GM21786 (cell line): ENCODE results near the gene TMTC4.

Experiments
- ATAC-seq: cut with Tn5 transposase; IDR thresholded peaks from one replicate; pipeline ENCODE4 v1.9.1; 2021; ENCODE audit not compliant: unreplicated experiment

Gene TMTC4

DNA sequence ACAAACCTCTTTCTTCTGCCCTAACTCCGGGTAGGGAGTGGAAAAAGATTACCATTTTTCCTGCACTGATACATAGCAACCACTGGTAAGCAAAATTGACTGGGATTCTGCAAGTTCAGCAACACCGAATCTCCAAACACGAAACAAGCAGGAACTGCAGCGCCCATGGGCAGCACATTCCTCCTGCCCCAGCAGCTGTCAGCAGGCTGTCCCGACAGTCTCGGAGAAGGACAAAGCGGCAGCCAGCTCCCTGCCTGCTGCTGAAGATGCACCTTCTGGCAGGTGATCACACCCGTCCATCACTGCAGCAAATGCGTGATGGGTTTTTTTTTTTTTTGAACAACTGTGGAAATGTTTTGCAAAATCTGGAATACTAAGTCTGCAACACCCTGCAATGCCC lies 6.7 kb downstream of the TMTC4 start:
- ATAC-seq, result no peak

DNA sequence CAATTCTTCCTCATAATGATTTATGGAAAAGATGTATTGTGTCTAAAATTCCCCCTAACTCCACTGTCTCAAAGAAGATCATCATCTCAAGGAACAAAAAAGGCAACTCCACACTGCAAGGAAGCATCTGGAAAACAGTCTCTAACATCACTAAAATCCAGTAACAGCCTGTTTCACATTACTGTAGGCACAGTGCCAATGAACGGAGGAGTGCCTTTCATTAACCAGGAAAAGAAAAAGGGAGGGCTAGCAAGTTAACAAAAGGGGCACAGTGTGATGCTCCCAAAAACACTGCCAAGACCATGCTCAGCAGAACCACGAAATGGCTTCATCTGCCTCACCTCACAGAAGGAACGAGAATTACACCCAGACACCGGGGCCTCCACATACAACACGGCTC lies 8.5 kb downstream of the TMTC4 start:
- ATAC-seq, result no peak

DNA sequence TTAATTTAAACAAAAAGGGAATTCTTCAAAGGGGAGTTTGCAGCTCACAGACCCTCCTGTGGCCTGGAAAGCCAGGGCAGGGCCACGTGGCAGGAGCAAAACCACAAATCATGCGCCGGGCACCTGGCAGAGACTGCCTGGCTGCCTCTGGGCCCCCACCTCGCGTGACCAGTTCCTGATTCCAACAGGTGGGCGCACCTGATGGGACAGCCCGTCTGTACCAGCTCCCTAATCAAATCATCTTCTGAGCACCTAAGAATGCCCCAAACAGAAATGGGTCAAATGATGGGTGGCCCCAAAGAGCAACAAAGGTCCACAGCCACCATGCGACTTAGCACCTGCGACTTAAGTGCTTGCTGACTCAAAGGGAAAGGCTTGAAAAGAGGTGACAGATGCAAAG lies 9.2 kb downstream of the TMTC4 start:
- no peak for ATAC-seq

DNA sequence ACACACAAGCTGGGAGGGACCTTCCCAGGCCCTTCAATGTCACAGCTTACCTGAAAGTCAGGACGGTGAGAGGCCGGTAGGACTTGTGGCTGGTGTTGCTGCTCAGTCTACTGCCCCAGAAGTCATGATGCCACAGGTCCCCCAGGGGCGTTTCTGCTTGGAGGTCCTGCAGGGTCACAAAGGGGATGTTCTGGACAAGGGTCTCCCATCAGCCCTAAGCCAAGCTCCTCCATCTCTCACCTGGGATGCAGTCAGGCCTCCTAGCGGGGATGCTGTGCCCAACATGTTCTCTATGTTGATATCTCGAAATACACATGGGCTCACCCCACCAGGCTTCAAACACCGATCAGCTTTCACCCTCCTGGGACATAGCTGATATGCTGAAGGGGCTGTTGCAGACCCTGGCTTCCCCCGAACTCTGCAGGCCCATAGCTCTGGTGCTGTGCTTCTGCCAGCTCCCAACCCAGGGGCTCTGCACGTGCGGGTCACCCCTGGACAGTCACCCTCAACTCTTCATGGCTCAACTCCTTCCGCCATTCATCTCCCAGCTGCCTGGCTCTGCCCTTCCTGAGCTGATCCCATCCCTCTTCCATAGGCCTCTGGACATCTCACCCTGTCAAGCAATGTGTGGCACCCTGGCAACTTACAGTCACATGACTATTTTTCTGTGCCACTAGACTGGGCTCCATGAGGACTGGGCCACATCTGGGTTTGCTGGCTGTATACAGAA lies 10.3 kb downstream of the TMTC4 start:
- no peak for ATAC-seq

DNA sequence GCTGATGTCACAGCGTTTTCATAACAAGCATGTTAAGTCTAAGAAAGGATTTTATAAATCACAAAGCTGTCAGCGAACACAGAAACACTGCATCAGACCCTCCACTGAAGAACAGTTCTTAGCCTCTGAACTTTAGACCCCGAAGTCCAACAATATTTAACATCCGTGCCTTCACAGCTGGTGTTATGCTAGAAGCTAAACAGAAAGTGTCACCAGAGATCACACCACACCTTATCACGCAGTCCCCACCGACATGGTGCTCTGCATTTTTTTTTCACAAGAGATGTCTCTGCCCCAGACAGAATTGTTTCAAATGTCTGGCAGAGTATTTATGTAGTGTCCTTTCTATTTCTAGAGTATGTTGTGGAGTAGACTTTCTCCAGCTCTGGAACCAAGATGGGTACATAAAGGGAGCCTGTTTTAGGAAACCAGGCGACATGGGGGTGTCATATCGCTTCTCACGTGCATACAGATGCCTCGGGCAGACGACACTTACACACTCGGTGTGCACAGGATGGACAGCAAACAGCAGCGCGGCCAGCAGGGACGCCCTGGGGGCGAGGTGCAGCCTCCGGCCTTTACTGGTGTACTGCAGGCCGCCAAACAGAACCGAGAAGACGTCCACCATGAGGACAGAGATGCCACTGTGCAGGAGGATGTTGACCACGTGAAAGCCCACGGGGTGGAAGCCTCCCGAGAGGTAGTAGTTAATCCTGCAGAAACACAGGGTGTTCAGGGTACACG lies 12.0 kb downstream of the TMTC4 start:
- no peak for ATAC-seq

DNA sequence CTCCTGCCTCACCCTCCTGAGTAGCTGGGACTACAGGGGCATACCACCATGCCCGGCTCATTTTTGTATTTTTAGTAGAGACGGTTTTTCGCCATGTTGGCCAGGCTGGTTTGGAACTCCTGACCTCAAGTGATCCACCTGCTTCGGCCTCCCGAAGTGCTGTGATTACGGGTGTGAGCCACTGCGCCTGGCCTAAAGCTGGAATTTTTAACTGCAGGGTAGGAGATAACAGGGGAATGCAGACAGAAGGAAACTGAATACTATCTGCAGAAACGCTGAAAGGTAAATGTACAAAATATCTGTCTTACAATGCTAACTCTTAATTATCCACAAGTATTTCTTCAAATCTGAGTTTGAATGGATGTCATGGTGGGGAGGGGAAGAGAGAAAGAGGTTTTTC lies 13.8 kb downstream of the TMTC4 start:
- ATAC-seq, result no peak

DNA sequence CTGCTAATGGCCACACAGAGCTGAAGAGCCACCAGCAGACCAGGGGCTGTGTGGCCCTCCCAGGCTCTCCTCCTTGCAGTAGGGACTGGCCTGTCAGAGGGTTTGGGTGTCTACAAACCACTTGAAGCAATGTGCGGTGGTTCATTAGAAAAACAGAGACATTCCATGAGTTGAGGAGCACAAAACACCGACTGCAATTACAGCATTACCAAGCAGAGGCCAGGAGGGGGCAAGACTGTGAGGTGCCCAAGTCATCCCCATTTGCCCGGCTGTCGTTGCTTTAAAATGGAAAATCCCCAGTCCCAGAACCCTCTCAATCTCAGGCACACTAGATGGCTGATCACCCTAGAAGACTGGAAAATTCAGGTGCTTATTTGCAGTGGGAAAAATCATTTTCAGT lies 15.0 kb downstream of the TMTC4 start:
- no peak for ATAC-seq

DNA sequence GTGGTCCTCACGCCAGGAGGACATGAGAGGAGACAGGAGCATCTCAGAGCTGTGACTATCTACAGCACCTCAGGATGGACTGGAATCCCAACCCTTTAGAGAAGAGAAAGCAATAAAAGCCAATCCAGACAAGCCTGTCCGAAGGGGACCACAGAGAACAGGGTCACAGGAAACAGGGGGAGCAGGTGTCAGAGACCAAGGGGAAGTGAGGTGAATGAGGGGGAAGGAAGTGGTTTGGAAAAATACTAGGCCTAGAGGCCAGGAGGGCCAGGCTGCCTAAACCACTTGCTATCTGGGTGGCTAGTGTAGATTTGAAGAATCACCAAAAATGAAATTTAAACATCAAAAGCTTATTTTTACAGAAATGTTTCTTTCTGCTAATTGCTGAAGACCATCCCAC lies 16.2 kb downstream of the TMTC4 start:
- peak; percentile 75 for ATAC-seq

DNA sequence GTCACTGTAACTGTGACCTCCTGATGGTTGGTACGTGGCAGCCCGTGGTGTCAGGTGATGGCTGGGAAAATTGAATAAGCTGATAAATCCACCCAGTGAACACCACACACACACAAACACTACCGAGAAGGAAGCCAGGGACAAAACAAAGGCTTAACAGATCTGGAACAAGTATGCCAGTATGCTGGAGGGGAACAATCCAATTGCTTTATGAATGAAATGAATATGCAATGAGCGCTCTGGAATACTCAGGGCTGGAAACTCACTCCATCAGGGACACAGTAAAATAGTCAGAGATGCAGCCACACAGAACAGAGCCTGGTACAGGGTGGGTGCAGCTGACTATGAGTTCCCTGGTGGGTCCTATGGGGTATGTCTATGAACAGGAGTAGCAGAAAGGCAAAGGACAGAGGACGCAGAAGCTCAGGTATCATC lies 16.7 kb downstream of the TMTC4 start:
- no peak for ATAC-seq

DNA sequence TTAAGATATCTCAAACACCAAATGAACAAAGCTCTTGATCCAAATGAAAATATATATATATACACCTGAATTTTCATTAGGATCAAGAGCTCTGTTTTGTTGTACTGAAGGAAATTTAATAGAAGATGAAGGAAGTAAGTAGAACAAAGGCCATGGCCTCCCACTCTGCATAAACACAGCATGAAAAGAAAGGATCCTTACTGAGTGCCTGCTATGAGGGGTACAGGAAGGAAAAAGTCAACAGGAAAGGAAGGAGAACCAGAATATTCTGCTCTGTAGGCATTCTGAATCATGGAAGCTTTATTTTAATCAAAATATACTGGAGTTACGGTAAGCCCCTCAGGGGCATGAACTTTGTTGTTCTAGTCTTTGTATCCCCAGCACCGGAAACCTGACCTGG lies 22.1 kb downstream of the TMTC4 start:
- ATAC-seq, result no peak

DNA sequence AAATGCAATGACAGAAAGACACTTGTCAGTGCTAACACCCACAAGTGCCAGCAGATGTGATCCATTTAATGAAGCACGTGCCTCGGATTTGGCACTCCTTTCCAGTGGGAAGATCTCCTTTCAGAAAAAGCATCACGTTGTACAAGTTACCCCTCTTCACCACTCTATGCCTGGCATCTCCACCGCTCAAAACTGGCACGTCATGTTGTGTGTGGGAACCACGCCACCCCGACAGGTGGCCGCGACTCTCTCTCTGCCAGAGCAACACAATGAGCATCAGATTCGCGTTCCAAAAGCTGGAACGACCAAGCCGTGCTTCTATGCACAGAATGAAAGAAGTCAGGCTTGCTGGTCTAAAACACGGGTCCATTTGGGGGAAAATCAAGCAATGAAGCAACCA lies 24.3 kb downstream of the TMTC4 start:
- ATAC-seq, result no peak

DNA sequence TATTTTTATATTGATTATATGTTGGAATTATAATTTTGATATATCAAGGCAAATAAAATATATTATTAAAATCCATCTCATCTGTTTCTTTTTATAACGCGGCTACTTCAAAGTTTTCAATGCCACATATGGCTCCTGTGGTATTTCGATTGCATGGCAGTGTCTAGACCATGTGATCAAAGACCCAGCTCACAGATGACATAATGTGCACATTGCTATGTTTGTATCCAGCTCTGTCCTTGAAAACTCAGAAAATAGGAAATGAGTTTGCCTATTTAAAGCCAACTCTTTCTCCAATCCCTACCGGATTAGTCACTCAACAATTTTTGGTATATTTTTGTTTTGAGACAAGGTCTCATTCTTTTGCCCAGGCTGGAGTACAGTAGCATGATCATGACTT lies 26.2 kb downstream of the TMTC4 start:
- no peak for ATAC-seq

DNA sequence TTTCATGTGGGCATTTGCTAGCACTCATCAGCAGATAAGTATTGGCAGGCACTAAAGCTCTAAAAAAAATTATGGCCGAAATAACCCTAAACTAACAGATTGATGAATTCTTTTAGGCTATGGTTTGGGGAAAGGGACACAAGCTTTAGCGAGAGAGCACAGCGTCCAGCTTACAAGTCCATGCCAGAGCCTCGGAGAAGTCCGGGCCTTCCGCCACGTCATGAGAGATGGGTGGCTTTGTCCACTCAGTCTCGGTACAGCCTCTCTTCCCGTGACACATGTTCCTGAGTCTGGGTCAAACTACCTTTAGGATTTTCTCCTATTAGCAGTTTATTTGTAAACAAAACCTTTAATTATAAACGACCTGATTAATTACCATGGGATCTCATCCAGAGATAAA lies 27.7 kb downstream of the TMTC4 start:
- no peak for ATAC-seq

DNA sequence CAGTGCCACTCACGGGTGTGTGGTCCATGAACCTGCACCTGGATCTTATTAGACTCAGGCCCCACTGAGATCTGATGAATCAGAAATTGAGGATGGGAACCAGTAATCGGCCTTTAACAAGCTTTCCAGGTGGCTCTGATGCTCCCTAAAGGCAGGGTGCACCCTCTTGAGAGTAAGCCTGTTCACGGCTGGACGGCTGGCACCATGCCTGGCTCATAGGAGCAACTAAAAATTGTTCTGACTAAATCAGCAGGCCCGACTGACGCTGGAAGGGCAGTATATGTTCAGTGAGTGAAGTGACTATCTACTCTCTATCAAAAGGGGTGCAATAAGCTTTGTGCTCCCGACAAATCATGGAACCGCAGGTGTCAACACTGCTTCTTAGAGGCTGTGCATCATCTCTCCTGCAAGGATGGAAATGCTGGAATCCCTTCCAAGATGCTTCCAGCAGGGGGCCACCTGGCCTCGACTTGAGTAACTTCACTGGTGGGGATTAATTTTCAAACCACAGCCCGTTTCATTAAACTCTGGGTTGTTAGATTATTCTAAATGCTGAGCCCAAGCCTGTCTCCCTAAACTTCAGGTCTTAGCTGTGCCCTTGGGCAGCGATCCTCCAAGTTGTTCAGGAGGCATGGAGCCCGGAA lies 28.4 kb downstream of the TMTC4 start:
- ATAC-seq, result no peak

DNA sequence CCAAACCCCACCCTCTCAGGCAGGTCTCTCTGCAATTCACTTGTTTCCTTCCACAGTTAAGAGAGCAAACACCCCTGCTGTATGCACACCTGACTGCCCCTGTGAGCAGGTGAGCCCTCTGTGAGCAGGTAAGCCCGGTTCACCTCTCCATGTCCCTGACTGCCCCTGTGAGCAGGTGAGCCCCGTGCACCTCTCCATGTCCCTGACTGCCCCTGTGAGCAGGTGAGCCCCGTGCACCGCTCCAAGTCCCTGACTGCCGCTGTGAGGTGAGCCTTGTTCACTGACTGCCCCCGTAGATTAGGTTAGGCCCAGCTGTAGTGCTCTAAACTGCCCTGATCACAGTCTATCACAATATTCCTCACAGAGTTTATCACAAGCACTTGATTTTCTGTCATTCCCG lies 29.2 kb downstream of the TMTC4 start:
- no peak for ATAC-seq

DNA sequence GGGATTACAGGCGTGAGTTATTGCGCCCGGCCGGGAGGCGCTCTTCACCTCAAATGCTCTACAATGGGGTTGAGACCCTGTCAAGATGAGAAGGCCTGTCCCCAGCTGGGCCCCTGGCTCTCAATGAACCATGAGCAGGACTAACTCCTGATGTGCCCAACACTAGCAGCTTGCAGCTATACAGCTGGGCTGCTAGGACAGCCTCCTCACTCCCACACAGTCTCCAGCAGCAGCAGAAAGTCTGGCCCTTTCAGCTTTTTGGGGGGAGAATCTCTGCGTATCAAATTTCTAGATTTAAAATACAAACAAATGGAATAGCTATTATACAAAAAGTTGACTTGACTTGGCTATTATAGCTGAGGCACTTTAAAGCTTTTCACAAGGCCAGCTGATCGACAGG lies 30.2 kb downstream of the TMTC4 start:
- no peak for ATAC-seq

DNA sequence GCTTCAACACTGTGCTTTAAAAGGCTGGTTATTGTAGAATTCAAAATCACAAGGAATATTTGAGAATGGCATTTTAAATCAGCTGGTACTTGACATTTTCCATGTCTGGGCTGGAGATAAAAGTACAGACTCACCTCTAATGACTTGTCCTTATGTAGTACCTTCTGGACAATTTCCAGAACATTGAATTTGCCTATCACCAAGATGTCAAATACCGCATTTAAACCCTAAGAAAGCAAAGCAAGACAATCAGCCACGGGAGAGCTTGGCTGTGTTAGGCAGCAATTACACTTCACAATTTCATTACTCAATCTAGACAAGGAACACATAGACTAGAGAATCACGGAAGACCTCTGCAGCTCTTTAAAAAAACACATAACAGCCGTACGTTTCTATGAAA lies 36.8 kb downstream of the TMTC4 start:
- ATAC-seq, result no peak

DNA sequence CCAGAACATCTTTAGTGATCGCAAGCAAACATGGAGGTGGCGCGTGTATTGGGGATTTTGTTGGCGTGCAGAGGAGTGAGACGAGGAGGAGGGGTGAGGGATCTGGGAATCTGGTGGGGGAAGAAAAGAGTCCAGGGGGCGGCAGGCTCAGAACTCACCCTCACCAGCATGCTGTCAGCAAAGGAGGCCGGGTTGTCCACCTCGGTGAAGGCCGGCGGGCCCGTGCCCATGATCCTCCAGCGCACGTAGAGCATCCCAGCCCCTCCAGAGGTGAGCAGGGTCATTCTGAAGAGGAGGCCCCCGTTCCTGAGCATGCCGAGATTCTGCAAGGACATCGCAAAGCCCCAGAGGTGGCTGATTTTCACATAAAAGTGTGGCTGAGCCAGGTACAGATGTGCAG lies 37.2 kb downstream of the TMTC4 start:
- ATAC-seq, result no peak

DNA sequence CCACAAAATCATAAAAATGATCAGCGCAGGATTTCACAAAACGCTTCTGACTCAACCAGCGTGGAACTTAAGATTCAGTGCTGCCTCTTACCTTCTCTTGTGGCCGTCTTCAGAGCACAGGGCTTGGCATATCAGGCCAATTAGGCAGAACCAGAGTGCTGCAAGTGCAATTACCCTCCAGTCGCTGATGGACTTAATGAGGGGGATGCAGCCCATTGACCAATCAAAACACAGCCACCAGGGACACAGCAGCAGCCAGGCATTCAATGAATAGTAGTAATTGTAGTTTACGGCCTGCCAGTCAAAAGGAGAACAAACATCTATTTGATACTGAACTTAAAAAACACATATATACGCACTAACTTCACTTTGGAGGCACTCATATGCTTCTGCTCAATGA lies 38.2 kb downstream of the TMTC4 start:
- ATAC-seq, result no peak

DNA sequence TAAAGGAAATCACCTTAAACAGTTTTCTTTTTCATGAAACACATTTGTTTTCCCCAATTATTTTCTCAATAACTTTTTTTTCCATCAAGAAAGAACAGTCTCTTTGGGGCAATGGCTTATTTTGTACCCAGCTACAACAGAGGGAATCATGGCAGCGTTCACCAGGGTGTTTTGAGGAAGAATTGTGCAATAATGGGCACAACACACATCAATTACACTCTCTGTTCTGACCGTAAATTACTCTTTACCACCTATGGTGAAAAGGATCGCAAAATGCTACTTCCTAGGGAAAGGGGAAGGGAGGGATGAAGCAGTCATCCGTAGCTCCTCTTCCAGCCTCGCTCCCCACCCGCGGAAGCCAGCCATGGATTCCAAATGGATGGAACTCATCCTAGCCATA lies 38.6 kb downstream of the TMTC4 start:
- no peak for ATAC-seq

DNA sequence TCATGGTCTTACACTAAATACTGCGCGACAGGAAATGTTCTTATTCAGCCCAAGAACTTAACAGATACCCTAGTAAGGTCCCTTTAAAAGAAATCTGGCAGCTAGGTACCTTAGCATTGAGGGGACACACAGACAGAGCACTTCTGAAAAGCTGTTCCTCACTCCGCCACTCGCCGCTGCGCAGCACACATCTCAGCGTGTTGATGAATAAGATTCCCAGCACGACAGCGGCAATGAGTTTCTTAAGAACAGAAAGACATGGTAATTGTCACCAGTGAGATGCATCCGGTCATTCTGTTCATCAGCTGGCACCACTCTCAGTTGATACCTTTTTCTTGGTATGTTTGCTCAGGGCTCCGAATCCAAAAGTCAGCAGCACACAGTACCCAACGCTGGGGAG lies 39.9 kb downstream of the TMTC4 start:
- ATAC-seq, result no peak

DNA sequence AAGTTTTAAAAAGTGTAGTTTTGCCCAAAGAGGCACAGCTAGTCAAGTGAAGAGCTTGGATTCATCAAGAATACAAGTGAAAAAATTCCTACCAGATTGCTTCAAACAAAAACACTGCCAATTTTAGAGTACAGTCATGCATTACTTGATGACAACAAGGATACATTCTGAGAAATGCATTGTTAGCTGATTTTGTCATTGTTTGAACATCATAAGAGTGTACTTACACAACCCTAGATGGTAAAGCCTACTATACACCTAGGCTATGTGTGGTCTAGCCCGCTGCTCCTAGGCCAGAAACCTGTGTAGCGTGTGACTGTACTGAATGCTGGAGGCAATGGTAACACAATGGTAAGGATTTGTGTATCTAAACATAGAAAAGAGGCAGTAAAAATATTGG lies 41.1 kb downstream of the TMTC4 start:
- no peak for ATAC-seq
